ENCODE data around the gene IRGM. TPM values are rescaled to one million over a fixed set of nuclear protein-coding genes. Genes with fewer than 3 reads are reported as not detected.
"Not testable (repeated sequence)": the region's sequence is repeated elsewhere in the genome, so short reads cannot be mapped to it uniquely, and the experiment has no call there.

Gene IRGM
- total RNA-seq: not detected
- long read RNA-seq: 0 reads

- ATAC-seq, DNase-seq: not testable (repeated sequence)
- intact Hi-C loops (cut with micrococcal nuclease): loop anchor here (5.0 to 10.0 kb wide), 2 partner anchors 44 to 281 kb away; no protein-coding TSS in a partner anchor
Observed at GRCh38 chr5:150846308-150846653, at the start of gene IRGM. Gene IRGM (plus strand): TSS chr5:150846521. CDS start chr5:150848124, 1,603 bp downstream.

DNA sequence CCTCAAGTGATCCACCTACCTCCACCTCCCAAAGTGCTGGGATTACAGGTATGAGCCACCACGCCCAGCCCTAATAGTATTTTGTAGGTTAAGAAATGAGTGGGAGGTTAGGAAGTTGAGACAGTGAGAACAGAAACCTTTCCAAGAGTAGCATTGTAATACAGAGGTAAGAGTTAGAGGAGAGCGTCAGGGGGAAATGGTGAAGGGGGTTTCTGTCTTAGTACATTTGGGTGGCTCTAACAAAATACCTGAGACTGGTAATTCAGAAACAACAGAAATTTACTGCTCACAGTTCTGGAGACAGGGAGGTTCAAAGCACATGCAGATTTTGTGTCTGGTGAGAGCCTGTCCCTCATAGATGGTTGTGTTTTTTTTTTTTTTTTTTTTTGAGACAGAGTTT is 48.9 kb upstream of the IRGM start:
- intact Hi-C loops (cut with micrococcal nuclease): no loop called here

DNA sequence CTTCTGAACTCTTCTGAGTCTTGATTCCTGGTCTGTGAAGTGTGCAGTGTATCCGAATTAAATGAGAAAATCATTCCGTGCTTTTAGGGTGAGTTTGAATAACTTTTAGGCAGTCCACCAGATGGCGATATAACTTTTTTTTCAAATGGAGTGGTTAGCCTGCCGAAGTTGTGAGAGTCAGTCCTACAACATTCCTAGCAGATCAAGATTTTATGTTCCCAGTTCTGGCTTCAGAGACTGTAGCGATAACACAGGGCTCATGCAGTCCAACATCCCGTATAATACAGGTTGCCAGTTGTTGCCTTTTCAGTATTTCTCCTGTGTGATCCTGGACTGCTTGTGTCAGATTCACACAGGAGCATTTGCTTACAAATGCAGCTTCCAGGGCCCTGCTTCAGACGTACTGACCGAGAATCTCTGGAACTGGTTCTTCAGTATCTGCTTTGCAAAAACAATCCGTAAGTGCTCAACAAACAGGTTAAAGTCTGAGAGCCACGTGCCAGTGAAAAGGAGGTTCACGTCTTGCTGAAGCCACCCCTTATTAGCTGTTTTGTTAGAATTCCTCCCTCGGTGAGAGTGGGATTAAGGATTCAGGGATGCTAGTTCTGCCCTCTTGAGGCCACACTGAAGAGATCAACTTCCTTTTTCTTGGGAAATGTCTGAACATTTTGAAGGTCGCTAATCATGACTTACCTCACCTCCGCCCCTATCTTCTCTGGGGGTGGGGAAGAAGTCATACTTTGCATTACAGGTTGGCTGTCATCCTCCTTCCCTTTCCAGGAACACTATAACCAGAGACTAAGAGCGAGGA is 45.0 kb upstream of the IRGM start:
- ATAC-seq (peak; percentile 86), DNase-seq (no peak)
- intact Hi-C loops (cut with micrococcal nuclease): loop anchor here (5.0 kb wide), 1 partner anchor 46 kb away; the partner anchor contains the start of gene IRGM

More for the DNA sequence above, 48.9 kb upstream of the IRGM start:
- ATAC-seq (no peak), DNase-seq (no peak)

- no peak for ATAC-seq
- intact Hi-C loops (cut with micrococcal nuclease): loop anchor here (5.0 kb wide), 1 partner anchor 43 kb away; the partner anchor contains the start of gene IRGM
Observed at GRCh38 chr5:150804388-150804787, 41.9 kb upstream of the IRGM start.

GRCh38 chr5:150809363-150809762 is 37.0 kb upstream of the IRGM start:
- DNase-seq (no peak), ATAC-seq (no peak)
- intact Hi-C loops (cut with micrococcal nuclease): no loop called here

More at GRCh38 chr5:150804388-150804787, 41.9 kb upstream of the IRGM start:
- DNase-seq: no peak

GRCh38 chr5:150815010-150815409 is 31.3 kb upstream of the IRGM start:
- intact Hi-C loops (cut with micrococcal nuclease): no loop called here
- DNase-seq (no peak), ATAC-seq (no peak)

DNA sequence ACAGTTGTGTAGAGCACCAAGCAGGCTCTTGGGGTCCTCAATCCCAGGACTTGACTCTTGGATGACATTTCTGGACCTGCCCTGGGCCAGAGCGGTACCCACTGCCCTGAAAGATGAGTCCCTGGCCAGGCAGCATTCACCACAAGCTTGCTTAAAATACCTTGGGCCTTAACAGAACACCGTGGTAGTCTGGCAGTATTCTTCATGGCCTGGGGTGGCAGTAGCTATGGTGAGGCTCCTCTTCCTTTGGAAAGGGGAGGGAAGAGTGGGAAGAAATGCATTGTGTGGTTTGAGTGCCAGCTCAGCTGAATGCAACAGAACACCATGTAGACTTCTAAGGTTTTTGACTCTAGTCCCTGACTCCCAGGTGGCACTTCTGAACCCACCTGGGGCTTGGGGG is 29.4 kb upstream of the IRGM start:
- DNase-seq (no peak), ATAC-seq (no peak)
- intact Hi-C loops (cut with micrococcal nuclease): no loop called here

DNA sequence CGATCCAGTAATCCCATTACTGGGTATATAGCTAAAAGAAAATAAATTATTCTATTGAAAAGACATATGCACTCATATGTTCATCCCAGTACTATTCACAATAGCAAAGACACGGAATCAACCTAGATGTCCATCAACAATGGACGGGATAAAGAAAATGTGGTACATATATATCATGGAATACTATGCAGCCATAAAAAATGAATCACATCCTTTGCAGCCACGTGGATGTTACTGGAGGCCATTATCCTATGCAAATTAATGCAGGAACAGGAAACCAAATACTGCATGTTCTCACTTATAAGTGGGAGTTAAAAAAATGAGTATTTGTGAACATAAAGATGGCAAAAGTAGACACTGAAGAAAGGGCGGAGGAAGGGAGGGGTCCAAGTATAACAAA is 16.6 kb upstream of the IRGM start:
- ATAC-seq (no peak), DNase-seq (no peak)
- intact Hi-C loops (cut with micrococcal nuclease): no loop called here

DNA sequence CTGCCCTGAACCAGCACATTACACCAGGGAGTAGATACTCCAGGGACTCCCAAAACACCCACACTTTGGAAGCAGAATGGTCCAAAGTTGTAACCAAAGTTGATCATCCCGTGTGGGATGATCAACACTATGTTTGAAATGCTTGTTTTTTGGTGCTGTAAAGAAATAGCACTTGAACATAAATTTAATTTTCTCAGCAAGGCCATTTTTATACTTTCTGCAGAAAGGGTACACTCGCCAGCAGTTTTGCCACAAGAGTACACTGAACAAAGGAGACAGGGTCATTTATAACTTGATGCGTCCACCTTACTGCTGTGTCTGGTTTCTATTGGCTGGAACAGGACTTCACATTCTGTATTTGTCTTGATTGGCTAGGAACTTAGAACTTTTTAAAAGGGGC is 14.5 kb upstream of the IRGM start:
- ATAC-seq; DNase-seq; intact Hi-C loops (cut with micrococcal nuclease): not testable (repeated sequence)

DNA sequence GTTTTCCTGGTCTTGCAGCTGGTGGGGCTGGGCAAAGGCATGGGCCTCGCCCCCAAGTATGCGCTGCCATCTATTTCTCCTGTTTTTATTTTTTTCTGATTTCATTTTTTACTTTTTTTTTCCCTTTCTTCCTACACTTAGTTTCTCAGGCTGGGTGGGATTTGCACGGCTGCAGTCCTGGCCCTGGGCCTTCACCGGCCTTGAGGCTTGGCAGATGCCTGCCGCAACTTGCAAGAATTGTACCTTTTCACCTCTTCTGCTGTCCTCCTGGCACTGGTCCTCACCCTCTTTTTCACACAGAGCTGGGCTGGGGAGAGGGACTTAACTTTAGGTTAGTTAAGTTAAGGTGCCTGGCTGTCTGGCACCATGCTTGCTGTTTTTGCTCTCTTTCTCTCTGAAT is 10.3 kb upstream of the IRGM start:
- no peak for DNase-seq
- intact Hi-C loops (cut with micrococcal nuclease): no loop called here
- no peak for ATAC-seq

DNA sequence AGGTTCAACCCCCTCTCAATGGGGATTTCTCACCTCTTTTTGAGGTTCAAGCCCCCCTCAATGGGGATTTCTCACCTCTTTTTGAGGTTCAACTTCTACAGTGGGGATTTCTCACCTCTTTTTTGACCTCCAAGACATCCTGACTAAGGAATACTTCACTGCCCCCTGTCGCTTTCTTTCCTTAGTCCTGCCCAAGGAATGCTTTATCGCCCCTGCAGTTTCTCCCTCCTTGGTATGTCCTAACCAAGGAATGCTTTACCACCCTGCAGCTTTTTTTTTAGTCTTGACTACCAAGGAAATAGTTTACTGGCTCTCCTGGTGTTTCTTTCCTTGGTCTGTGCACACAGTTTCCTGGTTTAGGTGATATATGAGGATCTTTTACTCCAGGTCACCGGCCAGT is 9.6 kb upstream of the IRGM start:
- intact Hi-C loops (cut with micrococcal nuclease): no loop called here
- no peak for ATAC-seq
- DNase-seq: no peak

DNA sequence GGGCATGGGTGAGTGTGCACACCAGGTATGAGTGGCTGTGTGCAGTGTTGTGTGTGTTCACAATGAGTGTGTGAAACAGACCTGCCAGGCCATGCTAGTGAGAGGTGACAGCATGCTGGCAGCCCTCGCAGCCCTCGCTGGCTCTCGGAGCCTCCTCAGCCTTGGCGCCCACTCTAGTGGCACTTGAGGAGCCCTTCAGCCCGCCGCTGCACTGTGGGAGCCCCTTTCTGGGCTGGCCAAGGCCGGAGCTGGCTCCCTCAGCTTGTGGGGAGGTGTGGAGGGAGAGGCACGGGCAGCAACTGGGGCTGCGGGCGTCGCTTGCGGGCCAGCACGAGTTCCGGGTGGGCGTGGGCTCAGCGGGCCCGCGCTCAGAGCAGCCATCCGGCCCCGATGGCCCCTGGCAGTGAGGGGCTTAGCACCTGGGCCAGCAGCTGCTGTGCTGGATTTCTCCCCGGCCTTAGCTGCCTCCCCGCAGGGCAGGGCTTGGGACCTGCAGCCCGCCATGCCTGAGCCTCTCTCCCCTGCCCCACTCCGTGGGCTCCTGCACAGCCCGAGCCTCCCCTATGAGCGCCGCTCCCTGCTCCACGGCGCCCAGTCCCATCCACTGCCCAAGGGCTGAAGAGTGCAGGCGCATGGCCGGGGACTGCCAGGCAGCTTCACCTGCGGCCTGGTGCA is 999 bp upstream of the IRGM start:
- not testable (repeated sequence) for ATAC-seq, DNase-seq
- intact Hi-C loops (cut with micrococcal nuclease): loop anchor here (5.0 to 10.0 kb wide), 2 partner anchors 43 to 281 kb away; no protein-coding TSS in a partner anchor

DNA sequence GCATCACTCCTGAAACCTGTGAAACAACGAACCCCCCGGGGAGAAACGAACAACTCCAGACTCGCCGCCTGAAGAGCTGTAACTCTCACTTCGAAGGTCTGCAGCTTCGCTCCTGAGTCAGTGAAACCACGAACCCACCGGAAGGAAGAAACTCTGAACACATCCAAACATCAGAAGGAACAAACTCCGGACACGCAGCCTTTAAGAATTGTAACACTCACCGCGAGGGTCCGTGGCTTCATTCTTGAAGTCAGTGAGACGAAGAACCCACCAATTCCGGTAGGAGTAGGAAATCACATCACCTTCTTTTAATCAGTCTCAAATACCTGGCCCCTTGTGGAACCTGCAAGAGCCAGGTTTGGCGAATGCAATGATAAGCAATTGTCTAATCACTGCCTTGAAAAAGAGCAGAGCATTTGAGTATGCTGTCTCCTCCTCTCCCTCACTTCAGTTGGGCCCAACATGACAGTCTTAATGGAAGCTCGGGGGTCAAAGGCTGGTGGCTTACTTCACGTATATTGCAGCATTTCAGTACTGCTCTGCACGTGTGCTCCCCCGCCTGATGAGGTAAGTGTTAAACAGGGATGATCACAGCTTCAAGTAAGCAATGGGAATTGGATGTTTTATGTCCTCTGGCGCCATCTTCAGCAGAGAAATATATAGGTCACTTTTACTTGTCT is 473 bp downstream of the IRGM start:
- DNase-seq (no peak), ATAC-seq (peak; percentile 91)
- intact Hi-C loops (cut with micrococcal nuclease): loop anchor here (5.0 to 10.0 kb wide), 2 partner anchors 44 to 282 kb away; no protein-coding TSS in a partner anchor

DNA sequence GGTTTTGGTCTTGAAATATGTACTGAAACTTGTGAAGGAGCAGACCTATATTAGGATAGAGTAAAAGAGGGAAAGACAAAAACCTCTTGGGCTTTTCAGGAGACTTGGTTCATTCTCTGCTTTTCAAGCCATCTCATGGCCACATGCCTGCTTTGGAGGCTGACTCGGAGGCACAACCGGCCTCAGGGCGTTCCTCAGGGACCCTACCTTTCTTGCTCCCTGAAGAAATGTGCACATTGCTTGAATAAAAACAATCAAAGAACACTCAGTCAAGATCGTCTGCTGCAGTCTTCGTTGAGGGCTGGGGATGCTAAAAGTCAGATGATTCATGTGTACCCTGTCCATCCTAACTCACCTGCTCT is 994 bp downstream of the IRGM start:
- intact Hi-C loops (cut with micrococcal nuclease): loop anchor here (5.0 to 10.0 kb wide), 2 partner anchors 45 to 283 kb away; no protein-coding TSS in a partner anchor
- ATAC-seq (no peak), DNase-seq (no peak)

DNA sequence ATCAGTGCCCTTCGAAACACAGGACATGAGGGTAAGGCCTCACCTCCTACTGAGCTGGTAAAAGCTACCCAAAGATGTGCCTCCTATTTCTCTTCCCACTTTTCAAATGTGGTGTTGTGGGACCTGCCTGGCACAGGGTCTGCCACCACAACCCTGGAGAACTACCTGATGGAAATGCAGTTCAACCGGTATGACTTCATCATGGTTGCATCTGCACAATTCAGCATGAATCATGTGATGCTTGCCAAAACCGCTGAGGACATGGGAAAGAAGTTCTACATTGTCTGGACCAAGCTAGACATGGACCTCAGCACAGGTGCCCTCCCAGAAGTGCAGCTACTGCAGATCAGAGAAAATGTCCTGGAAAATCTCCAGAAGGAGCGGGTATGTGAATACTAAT is 1.9 kb downstream of the IRGM start:
- no peak for DNase-seq
- no peak for ATAC-seq
- intact Hi-C loops (cut with micrococcal nuclease): loop anchor here (5.0 to 10.0 kb wide), 2 partner anchors 46 to 283 kb away; no protein-coding TSS in a partner anchor

- DNase-seq (no peak), ATAC-seq (no peak)
- intact Hi-C loops (cut with micrococcal nuclease): no loop called here
Observed at GRCh38 chr5:150851039-150851438, 4.7 kb downstream of the IRGM start.

- ATAC-seq (no peak), DNase-seq (no peak)
- intact Hi-C loops (cut with micrococcal nuclease): no loop called here
Observed at GRCh38 chr5:150853561-150853960, 7.2 kb downstream of the IRGM start.

DNA sequence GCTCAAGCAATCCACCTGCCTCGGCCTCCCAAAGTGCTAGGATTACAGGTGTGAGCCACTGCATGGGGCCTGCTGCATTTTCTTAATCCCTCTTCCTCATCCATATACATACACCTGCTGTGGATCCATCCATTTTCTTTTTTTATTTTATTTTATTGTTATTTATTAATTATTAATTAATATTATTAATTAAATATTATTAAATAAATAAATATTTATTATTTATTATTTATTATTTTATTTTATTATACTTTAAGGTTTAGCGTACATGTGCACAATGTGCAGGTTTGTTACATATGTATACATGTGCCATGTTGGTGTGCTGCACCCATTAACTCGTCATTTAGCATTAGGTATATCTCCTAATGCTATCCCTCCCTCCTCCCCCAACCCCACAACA is 10.4 kb downstream of the IRGM start:
- DNase-seq; intact Hi-C loops (cut with micrococcal nuclease); ATAC-seq: not testable (repeated sequence)

- intact Hi-C loops (cut with micrococcal nuclease): no loop called here
- DNase-seq (no peak), ATAC-seq (no peak)
Observed at GRCh38 chr5:150860246-150860821, 14.0 kb downstream of the IRGM start.
